Tibial nerve (tissue), 4 donors: Measurements from ENCODE around the gene PRXL2A. TPM values are rescaled to one million over a fixed set of nuclear protein-coding genes. Genes with fewer than 3 reads are reported as not detected.
A peak's percentile ranks its signal among the peaks of the same experiment; 100 is the strongest.
"Not testable (repeated sequence)": the region's sequence is repeated elsewhere in the genome, so short reads cannot be mapped to it uniquely, and the experiment has no call there.

Experiments
- DNase-seq, 2 donors: peaks; one replicate each; pipeline ENCODE4 v3.0.0-alpha.2; 2019; ENCODE audit warnings: low spot score in 2 of 2
- H3K27ac ChIP-seq, 4 donors: fragments of 200-600 bp; sonication (generic) in 3 of 4; one replicate each; pipeline ENCODE4 v1.5.1; 2017 to 2019; ENCODE audit warnings: mild to moderate bottlenecking in 1 of 4
- H3K27me3 ChIP-seq, 2 donors: fragments of 200-600 bp; sonication (generic) in 1 of 2; one replicate each; pipeline versions ENCODE4 v1.5.1 to v1.6.0; 2017 to 2019
- H3K36me3 ChIP-seq, 3 donors: fragments of 200-600 bp; sonication (generic); one replicate each; pipeline ENCODE4 v1.5.1; 2018 to 2019
- H3K4me1 ChIP-seq, 4 donors: fragments of 200-600 bp; sonication (generic) in 3 of 4; one replicate each; pipeline ENCODE4 v1.5.1; 2017 to 2019
- H3K4me3 ChIP-seq, 4 donors: fragments of 200-600 bp; sonication (generic) in 3 of 4; one replicate each; pipeline ENCODE4 v1.5.1; 2017 to 2019; ENCODE audit warnings: mild to moderate bottlenecking in 1 of 4, moderate library complexity in 1 of 4
- H3K9me3 ChIP-seq, 4 donors: fragments of 200-600 bp; sonication (generic) in 3 of 4; one replicate each; pipeline ENCODE4 v1.5.1; 2017 to 2019
- EP300 ChIP-seq, 2 donors: sonication (generic); formaldehyde crosslinking; IDR thresholded peaks; one replicate each; pipeline ENCODE4 v1.6.1; 2017; ENCODE audit warnings: antibody characterized with exemption in 2 of 2, mild to moderate bottlenecking in 1 of 2
- POLR2A ChIP-seq, 2 donors: fragments of 450-650 bp; IDR thresholded peaks; one replicate each; pipeline ENCODE4 v1.6.1; 2017; ENCODE audit warnings: antibody characterized with exemption in 2 of 2, mild to moderate bottlenecking in 2 of 2, moderate library complexity in 2 of 2
- WGBS, 2 donors: methylation state at CpG; one replicate each; pipeline ENCODE4 v1.1.5; 2018; 5-methylcytosine and 5-hydroxymethylcytosine counted together
- total RNA-seq, 4 donors: library from RNA; depleted of rRNA; stranded (reverse); fragments of >200 nt; gene quantifications; one replicate each; pipeline ENCODE4 v1.1.0, GENCODE V29; 2016
- TF ChIP-seq, protein P1 (sequence below), 5 experiments: fragments of 200-600 bp in 3 of 5; fragments of 450-650 bp in 2 of 5; sonication (generic) in 3 of 5; IDR thresholded peaks; one replicate each; pipeline ENCODE4 v1.5.1; 2016 to 2019; ENCODE audit warnings: antibody characterized with exemption in 5 of 5, mild to moderate bottlenecking in 3 of 5, moderate library complexity in 2 of 5

PRXL2A gene
- total RNA-seq, result 100 to 1,000 TPM in 3 of 4 donors, 10 to 100 TPM in 1; 94.5 to 176 (median 128) TPM

GRCh38 chr10:80408242-80409101, at the start of gene PRXL2A:
Gene PRXL2A, plus strand, starts transcription at chr10:80408551. Its CDS starts 11,917 bp downstream, at chr10:80420468.
- TF ChIP-seq EP300 (IDR thresholded peaks at IDR 0.05), result peak in 1 of 2 donors; percentile 78
- TF ChIP-seq, protein P1, sequence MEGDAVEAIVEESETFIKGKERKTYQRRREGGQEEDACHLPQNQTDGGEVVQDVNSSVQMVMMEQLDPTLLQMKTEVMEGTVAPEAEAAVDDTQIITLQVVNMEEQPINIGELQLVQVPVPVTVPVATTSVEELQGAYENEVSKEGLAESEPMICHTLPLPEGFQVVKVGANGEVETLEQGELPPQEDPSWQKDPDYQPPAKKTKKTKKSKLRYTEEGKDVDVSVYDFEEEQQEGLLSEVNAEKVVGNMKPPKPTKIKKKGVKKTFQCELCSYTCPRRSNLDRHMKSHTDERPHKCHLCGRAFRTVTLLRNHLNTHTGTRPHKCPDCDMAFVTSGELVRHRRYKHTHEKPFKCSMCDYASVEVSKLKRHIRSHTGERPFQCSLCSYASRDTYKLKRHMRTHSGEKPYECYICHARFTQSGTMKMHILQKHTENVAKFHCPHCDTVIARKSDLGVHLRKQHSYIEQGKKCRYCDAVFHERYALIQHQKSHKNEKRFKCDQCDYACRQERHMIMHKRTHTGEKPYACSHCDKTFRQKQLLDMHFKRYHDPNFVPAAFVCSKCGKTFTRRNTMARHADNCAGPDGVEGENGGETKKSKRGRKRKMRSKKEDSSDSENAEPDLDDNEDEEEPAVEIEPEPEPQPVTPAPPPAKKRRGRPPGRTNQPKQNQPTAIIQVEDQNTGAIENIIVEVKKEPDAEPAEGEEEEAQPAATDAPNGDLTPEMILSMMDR (IDR thresholded peaks at IDR 0.05), result peak in 3 of 5 experiments; percentile 8 to 42 (median 13)
- peak in 1 of 2 donors; percentile 72 for TF ChIP-seq POLR2A (IDR thresholded peaks at IDR 0.05)
- Histone ChIP-seq H3K4me1 (peaks cover 0 to 63% (median 28%) of the 10 kb centered on the region in 4 donors), H3K27ac (peak within 1 kb of the TSS; percentile 76 to 94 (median 84)), H3K4me3 (peak within 1 kb of the TSS; percentile 56 to 95 (median 75)), H3K27me3 (no peaks in the 10 kb centered on the region), H3K36me3 (no peaks in the 10 kb centered on the region), H3K9me3 (no peaks in the 10 kb centered on the region)
- DNase-seq, result peak; percentile 59 to 62
- 1% methylated on average over 40 to 56 of the region's 96 CpGs for WGBS, 2 donors

DNA sequence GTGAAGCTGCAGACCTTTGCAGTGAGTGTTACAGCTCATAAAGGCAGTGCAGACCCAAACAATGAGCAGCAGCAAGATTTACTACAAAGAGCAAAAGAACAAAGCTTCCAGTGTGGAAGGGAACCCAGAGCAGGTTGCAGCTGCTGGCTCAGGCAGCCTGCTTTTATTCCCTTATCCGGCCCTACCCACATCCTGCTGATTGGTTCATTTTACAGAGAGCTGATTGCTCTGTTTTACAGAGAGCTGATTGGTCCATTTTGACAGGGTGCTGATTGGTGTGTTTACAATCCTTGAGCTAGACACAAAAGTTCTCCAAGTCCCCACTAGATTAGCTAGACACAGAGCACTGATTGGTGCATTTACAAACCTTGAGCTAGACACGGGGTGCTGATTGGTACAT, 49.4 kb upstream of the PRXL2A start:
- not testable (repeated sequence) for DNase-seq, H3K9me3 ChIP-seq, H3K36me3 ChIP-seq, H3K27ac ChIP-seq, H3K4me3 ChIP-seq
- WGBS, 2 donors, result 30 to 63% methylated on average over 2 of the region's 2 CpGs
- Histone ChIP-seq H3K27me3 (peaks cover 0 to 22% of the 10 kb centered on the region in 2 donors), H3K4me1 (peaks cover 0 to 15% (median 6%) of the 10 kb centered on the region in 4 donors)

DNA sequence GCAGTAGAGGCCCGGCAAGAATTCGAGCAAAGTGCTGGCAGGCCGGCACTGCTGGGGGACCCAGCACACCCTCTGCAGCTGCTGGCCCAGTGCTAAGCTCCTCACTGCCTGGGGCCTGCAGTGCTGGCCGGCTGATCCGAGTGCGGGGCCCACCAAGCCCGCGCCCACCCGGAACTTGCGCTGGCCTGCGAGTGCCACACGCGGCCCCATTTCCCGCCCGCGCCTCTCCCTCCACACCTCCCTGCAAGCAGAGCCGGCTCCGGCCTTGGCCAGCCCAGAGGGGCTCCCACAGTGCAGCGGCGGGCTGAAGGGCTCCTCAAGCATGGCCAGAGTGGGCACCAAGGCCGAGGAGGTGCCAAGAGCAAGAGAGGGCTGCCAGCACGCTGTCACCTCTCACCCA, 48.7 kb upstream of the PRXL2A start:
- DNase-seq, result no peak
- no peak overlapping the region for H3K27ac ChIP-seq
- WGBS, 2 donors, result 96 to 97% methylated on average over 6 to 20 of the region's 22 CpGs
- TF ChIP-seq EP300 (IDR thresholded peaks at IDR 0.05) (no peak), POLR2A (IDR thresholded peaks at IDR 0.05) (no peak)
- TF ChIP-seq, protein P1 (IDR thresholded peaks at IDR 0.05), result no peak
- peaks cover 0 to 15% (median 6%) of the 10 kb centered on the region in 4 donors for H3K4me1 ChIP-seq
- peaks cover 0 to 16% of the 10 kb centered on the region in 2 donors for H3K27me3 ChIP-seq
- no peaks in the 10 kb centered on the region for H3K36me3 ChIP-seq
- no peak overlapping the region for H3K4me3 ChIP-seq
- no peaks in the 10 kb centered on the region for H3K9me3 ChIP-seq

- Histone ChIP-seq H3K4me1 (no peaks in the 10 kb centered on the region), H3K27ac (no peak overlapping the region), H3K4me3 (no peak overlapping the region), H3K27me3 (no peaks in the 10 kb centered on the region), H3K36me3 (no peaks in the 10 kb centered on the region), H3K9me3 (peaks cover 0 to 27% (median 6%) of the 10 kb centered on the region in 4 donors)
- 0 to 39% methylated on average over 1 of the region's 1 CpG for whole genome bisulfite sequencing, 2 donors
- no peak for DNase-seq
- TF ChIP-seq POLR2A (IDR thresholded peaks at IDR 0.05) (no peak), EP300 (IDR thresholded peaks at IDR 0.05) (no peak)
- TF ChIP-seq, protein P1 (IDR thresholded peaks at IDR 0.05), result no peak
Observed at GRCh38 chr10:80365510-80365909, 42.8 kb upstream of the PRXL2A start.

GRCh38 chr10:80371467-80371866, 36.9 kb upstream of the PRXL2A start:
- 68 to 77% methylated on average over 6 of the region's 6 CpGs for WGBS, 2 donors
- no peak overlapping the region for H3K4me3 ChIP-seq
- DNase-seq, result no peak

More at GRCh38 chr10:80371467-80371866, 36.9 kb upstream of the PRXL2A start:
- TF ChIP-seq EP300 (IDR thresholded peaks at IDR 0.05) (no peak), POLR2A (IDR thresholded peaks at IDR 0.05) (no peak)
- TF ChIP-seq, protein P1 (IDR thresholded peaks at IDR 0.05), result no peak
- Histone ChIP-seq H3K9me3 (peaks cover 0 to 21% (median 5%) of the 10 kb centered on the region in 4 donors), H3K27ac (no peak overlapping the region), H3K4me1 (no peaks in the 10 kb centered on the region), H3K36me3 (no peaks in the 10 kb centered on the region), H3K27me3 (no peaks in the 10 kb centered on the region)
